HG03095 (cell line): ENCODE data around the gene CRAT.

Experiments used
- ATAC-seq: cut with Tn5 transposase; IDR thresholded peaks from one replicate; pipeline ENCODE4 v1.9.1; 2021; ENCODE audit warnings: moderate library complexity; ENCODE audit not compliant: unreplicated experiment

The CRAT gene

DNA sequence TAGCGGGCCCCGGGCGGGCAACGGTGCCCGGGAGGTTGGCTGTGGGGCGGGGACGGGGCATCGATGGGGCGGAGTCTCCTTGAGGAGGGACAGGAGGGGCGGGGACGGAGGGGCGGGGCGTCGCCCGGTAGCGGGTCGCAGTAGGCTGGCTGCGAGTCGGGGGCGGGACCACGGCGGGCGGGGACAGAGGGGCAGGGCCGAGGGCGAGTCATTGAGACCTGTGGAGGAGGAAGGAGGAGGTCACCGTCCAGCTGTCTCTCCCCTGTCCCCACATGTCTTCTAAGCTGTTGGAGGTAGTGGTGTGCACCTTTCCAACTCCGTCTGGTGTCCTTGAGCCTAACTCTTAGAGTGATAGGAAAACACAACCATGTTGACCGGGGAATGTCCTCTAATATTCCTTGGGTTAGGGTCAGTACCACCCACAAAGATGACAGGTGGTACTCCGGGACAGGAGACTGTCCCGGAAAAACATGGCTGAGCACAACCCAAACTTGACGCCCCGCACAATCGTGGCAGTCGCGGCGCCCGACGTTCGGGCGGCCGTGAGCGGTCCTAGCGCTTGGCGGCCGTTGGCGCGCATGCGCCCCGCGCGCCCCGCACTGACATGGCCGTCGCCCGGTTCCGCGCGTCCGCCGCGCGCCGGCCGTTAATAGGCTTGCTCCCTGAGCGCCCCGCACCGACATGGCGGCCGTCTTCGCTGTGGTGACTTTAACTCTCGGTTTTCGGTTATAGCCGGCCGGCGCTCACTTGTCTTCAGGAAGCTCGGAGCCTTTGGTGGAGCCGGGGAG, at the start of gene CRAT, which contains the start of gene PTPA:
CRAT (minus strand) TSS at position 54 of the 788 bp plus-strand sequence. CDS start 284 bp downstream, outside the sequence.
PTPA (plus strand) TSS at position 676 of the 788 bp plus-strand sequence. CDS start 186 bp downstream, outside the sequence.
- ATAC-seq: peak; percentile 76

DNA sequence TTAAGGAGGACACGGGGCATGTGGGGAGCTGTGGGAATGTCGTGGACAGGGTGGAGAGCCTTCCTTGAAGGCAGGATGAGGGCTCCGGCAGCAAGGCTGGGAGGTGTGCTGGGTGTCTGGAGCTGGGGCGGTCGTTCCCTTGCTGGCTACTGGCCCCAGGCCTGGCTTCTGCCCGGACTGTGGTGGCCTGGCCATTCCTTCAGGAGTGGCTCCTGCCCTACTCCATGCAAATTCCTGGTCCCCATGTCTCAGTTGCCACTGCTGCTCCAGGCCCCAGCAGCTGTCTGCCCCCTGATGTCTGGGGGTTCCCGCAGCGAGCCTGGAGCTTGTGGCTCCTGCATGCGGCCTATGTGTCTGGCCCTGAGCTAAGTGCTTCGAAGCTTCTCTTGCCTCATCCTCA, 45.6 kb upstream of the CRAT start:
- ATAC-seq: no peak

DNA sequence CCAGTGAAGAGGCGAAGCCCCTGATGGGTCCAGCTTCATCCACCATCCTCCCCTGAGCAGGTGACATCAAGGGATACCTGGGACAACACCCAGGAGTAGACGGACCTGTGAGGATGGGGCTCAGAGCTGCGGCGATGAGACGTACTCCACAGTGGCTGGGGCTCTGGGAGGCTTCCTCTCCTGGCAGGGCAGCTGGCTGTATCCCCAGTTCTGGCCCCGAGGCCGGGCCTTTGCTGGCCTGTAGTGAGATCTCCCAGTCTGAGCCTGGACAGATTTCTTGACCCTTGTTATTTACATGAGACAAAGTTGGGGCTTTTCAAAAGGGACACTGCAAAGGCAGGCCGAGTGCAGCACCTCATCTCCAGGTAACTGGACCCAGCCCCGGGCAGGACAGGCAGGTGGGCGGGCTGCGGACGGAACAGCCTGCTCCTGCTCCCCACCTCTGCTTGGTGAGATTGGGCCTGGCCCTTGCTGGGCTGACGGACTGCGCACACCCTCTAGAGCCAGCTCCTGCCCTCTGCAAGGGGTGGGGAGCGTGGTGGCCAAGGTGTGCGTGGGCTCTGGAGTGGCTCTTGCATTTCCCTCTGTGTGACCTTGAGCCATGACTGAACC, 44.4 kb upstream of the CRAT start:
- no peak for ATAC-seq

DNA sequence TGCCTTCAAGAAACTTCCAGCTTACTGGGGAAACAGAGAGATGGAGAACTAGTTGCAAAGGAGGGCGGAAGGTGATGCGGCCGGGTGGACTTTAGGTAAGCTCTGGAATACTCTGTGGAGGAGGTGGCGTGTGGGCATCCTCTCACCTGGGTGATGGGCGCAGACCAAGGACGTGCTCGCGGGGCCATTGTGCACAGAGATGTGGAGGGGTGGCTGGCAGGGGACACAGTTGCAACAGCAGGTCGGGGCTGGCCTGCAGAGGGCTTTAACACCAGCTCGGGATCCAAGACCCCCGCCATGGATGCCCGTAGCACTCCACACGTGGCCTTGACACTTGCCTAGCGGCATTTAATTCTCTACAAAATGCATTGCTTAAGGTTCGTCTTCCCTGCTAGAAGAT, 40.9 kb upstream of the CRAT start:
- no peak for ATAC-seq

DNA sequence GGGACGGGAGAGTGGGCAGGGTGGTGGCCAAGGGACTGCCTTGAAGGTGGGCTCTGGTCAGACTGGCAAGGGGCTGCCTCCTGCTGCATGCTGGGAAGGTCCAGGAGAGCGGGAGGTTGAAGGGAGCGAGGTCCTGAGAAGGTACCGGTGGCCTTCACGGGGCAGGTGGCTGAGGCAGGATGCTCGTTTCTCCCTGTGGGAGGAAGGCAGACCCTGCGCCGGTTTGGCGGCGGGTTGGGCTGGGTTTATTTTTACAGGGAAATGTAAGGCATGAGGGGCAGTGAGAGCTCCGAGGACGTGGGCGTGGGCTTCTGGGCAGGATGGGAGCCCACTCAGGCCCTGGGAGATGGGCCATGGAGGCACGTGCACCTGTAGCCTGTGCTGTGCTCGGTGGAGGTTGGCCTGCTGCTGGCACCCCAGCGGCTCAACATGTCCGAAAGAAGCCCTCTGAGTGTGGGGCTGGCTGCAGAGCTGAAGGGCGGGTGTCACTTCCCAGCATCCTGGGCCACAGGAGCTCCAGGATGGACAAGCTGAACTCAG, 40.1 kb upstream of the CRAT start:
- ATAC-seq: no peak

DNA sequence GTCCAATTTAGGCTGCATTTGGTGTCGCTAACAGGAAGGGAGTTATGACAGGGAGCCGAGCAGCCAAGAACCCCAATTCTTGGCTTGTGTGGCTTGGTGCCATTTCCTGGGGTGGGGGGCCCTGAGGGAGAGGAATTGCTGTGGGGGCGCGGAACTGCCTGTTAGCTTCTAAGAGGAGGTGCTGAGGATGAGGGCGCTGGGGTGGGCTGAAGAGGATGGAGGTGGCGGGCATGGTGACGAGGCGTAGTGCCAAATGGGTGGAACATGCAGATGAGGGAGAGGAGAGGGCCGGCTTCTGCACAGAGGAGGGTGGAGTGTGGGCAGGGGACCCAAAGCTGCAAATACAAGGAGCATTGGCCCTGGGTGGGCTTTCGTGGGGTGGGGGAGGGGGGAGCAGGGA, 39.5 kb upstream of the CRAT start:
- no peak for ATAC-seq

DNA sequence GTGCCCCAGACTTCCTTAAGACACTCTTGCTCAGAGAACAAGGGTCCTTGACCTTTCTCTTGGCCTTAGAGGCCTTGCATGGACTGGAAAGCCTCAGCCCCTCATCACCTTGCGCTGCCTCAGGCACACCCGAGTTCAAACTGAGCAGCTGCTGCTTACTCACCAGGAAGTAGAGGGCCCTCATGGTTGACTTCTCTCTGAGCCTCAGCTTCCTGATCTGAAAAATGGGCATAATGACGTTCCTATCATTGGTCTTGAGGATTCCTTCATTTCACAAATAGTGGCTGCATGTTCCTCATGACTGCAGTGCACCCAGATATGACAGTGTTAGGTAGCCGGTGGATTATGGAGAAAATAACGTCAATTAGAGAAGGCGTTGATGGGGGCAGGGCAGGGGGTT, 38.8 kb upstream of the CRAT start:
- ATAC-seq: no peak

DNA sequence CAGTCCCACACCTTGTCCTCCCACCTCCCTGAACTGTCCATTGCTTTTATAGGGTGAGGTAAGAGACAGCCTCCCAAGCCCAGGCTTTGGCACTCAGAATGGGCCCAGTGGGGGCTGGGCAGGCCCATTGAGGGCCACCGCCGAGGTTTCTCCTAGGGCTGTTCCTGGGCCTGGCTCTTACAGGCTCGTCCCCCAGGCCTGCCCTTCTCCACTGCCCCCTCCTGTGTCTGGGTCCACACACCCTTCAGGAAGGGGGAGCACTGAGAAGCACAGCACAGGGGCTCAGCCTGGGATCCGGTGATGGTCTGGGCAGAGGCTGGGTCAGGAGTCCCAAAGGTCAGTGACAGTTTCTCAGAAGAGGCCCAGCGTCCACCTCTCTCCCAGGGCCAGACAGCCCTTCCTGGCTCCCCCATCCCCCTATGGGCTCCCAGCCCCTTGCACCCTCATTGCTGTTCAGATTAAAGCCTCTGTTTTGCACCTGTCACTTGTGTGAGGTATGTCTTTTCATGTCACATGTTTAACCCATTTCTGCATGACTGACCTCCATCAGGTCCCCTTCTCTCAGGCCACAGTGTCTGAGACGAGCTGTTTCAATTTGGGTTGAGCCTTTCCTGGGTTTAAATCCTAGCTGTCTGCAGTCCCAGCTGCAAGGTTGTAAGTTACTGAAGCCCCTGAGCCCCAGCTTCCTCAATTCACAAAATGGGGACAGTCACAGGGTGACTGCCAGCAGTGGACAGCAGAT, 38.0 kb upstream of the CRAT start:
- no peak for ATAC-seq

DNA sequence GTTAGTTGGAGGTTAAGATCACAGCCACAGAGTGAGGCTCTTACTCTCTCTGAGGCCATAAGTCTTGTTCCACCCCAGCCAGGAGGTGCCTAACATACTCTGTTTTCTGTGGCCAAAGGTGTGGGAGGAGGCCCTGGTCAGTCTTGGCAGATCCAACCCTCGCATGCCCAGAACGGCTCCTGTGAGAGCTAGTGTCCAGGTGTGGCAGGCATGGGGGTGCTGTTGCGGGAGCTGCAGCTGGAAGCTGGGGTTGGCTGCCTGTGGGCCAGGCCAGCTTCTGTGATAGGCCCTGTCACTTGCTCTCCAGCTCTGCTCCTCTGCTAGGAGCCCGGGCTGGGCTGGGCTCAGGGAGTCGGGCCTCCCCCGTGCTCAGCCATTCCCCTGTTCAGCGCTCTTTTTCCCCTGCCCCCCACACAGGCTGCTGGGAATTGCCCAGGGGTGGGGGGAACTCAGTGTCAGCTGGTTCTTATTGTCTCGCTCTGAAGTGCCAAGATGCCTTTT, 35.9 kb upstream of the CRAT start:
- ATAC-seq: no peak

DNA sequence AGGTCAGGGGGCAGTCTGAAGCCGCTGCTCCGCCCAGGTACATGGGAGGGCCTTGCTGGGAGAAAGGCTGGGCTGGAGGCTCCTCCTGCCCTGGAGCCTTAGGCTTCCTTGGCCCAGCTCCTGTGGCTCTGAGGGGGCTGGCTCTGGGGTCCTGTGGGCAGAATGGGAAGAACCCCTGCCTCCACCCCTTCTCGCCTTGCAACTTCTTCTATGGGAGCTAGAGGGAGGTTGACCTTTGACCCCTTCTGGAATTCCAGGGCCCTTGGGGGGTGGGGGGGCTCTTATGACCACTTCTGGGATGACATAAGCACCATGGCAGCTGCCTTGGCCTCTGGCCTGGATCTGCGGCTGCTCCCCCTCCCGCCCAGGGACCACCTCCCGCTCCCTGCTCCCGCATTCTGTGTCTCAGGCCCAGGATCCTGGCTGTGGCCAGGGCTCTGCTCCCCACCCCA, 35.3 kb upstream of the CRAT start:
- no peak for ATAC-seq

DNA sequence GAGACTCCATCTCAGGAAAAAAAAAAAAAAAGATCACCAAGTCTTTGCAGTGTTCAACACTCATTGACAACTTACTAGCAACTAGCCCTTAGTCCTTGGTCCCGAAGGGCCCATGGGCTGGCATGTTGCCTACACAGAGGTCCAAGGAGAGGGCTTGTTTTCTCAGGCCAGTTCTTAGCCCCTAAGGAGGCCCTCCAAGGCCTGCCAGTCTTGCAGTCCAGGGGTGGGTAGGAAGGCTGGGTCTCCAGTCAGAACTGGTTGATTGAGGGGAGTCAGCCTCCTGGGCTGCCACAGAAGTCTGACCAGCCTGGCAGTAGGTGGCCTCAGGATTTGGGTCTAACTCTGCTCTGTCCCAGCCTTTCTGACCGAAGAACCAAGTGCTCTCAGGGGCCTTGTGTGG, 34.7 kb upstream of the CRAT start:
- no peak for ATAC-seq

DNA sequence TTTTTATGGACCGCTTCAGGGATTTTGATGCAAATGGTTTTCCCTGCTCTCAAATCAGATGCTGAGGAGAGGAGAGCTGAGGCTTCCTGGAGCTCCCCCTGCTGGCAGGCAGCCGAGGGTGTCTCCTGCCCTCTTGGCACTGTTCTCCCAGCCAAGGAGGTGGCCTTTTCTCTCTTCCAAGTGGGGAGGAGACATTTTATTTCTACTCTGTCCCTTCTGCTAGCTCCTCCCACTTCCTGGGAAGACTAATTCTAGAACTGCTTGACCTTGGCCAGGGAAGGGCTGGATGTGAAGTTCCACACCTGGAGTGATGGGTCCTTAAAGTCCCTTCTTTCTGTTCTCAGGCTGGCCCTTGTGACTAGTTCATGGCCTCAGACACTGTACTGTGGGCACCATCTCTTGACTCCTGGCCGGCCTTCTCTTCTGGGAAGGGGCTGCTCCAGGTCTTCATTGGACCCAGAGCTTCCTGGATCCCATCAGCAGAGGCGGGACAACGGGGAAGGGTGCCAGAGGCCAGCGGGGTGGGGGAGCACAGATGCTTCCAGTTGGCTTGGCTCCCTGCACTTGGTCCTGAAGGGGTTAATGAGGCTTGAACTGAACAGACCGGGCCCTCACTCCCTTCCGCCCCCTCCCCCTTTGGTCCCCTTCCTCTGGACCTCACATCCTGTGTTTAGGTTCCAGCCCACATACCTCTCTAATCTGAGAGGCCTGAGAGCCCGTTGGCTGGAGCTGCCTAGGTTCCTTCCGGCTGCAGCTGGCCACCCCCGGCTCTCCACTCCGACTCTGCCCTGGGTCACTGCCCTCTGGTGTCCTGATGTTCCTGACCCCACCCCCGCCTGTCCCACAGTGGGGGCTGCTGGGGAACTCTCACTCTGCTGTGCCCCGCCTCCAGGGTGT, 32.7 kb upstream of the CRAT start:
- no peak for ATAC-seq

DNA sequence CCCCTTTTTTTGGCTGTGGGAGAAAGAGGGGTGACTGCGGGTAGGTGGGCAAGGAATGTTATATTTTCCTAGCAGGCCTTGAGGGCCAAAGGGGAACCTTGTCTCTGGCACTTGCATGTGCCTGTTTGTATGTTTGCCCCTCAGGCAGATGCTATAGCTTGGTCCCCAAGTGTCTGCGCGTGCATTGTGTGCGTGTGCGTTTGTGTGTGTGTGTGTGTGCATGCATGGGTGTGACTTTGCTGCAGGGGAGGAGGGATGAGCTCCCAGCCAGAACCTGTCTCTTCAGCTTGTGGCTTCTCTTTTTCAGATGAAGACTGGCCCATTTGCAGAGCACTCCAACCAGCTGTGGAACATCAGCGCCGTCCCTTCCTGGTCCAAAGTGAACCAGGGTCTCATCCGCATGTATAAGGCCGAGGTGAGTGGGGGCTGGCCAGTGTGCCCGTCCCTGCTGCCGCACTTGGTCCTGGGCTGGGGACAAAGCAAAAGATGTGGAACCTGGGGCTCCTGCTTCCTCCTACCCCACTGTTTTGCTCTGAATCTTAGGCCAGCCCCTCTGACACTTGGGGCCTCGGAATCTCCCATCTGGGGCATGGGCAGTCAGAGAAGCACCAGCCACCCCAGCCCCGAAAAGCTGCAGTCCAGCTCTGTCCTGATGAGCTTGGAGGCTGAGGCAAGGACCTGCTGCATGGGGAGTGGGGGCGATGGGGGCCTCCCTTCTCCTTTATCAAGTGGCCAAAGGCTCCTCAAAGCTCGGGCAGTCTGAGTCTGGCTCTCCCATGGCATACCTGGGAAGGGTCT, 31.7 kb upstream of the CRAT start:
- ATAC-seq: no peak

DNA sequence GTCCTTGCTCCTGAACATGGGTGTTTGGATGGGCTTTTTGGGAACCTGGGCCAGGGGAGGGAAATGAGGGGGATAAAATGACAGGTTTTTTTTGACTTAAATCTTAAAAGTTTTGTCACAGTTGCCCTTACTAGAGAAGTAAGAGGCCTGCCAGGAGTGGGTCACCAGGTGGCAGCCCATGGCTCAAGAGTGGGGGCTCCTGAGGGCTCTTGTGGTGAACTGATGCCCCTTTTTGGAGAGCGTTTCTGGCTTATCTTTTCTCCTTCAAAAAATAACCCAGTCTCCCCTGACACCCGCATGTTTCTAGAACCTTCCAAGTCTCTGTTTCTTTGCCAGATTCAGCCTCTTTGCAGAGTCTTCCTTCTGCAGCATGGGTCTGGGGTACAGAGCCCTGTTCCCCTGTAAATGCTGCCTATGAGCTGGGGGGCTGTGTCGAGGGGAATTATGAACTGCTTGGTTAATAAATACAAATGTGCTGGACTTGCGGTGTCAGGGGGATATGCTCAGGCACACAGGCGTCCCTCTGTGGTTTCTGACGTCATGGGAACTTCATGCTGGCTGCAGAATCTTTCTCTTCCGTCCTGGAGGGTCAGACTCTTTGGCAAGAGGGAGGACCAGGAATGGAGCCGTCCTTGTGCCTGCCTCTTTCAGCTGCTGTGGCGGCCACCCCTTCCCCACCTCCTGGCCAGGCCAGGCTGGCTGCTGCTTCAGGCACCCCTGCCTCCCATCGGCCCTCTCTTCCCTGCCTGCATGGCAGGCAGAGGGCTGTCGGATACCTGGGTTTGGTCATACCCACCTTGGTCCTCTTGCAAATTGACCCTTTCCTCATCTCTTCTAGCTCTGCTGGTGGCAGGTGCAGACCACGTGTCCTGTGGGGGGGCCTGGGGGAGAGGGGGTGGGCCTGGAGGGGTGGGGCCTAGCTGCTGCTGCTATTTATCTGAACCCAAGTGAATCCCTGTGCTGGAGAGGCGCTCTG, 30.8 kb upstream of the CRAT start:
- ATAC-seq: no peak

DNA sequence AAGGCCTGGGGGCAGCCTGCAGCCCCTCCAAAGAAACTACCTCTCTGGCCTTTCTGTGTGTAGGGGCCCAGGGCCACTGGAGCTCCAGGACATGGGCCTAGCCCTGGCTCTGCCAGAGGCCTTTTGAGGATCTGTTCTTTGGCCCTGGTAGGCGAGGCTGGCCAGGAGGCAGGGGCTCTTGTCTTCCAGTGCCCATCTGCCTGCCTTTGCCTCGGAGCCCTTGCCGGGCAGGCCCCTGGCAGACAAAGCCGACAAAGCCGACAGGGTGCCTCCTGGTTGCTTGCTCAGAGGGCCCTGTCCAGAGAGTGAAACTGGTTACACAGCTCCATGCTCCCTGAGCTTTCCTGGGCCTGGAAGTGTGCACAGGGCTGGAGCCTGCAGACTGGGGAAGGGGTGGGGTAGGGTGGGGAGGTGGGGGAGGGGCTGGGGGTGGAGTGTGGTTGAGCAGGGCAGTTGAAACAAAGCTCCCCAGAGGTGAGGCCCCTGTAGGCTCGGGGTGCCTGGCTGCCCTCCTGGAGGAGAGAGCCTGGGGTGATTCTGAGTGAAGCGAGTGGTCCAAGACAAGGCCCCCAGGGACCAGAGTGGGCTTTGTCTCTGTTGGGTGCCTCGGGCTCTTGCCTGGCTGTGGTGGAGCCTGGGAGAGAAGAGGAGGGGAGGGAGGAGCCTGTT, 29.9 kb upstream of the CRAT start:
- peak; percentile 22 for ATAC-seq

DNA sequence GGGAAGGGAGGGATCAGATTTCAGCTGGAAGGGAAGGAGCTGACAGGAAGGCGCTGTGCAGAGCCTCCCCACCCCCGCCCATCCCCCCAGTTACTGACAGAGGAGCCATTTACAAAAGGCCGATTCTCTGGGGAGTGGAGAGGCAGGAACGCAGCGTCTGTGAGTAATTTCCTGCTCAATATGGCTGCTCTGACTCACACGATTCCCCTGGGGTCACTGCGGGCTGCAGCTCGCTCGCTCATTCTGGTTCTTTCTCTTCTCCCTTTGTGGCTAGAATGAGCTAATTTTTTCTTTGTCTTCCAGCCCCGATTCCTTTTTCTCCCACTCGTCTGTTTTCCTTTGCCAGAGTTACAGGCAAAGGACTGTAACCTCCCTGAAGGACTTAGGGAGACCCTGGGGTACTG, 29.4 kb upstream of the CRAT start:
- peak; percentile 49 for ATAC-seq

DNA sequence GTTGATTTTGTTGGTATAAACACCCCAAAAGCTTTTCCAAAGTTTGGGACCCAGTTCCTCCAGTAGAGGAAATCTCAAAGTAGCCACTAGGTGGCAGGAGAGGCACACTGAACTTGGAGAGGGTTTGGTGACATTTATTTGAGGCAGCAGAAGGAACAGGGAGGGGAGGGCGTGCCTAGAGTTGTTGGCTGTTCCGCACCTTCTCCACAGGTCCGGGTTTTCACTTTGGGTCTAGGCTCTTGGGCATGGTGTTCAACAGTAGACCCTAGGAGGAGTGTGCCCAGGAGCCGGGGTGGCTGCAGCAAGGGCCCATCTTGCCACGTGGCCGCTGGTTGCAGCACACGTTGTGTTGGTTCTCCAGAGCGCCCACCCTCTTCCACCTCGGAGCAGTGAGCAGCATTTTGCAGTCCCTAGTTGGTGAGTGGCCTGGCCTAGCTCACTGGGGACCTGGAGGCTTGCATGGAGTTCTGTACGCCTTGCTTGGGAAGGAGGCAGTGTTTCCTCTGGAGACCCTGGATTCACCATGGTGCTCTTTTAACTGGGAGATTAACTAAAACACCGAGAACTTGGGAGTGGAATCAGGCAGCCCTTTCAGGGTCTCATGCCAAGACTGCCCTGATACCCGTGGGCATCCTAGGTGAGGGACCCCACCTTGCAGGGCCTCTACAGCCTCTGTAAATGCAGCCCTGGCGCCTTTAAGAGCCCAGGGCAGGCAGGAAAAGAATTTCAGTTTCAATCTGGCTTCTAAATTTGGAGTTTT, 28.8 kb upstream of the CRAT start:
- ATAC-seq: no peak
